HepG2 (cell line): Measurements from ENCODE around the gene PRICKLE3. TPM values are rescaled to one million over a fixed set of nuclear protein-coding genes. Genes with fewer than 3 reads are reported as not detected.

Source experiments
- ATAC-seq: fragments of 200-7000 bp; cut with Tn5 transposase; 3 replicates; pipeline ENCODE4 v1.9.1; 2020; ENCODE audit warnings: mild to moderate bottlenecking, moderate library complexity
- Bru-seq: library from RNA; stranded (reverse); fragments of 400-500 nt; gene quantifications from one replicate; lab custom pipeline; 2021; lab: Mats Ljungman, UMichigan
- BruChase-seq, 2 experiments: library from RNA; stranded (reverse); fragments of 400-500 nt; gene quantifications; one replicate each; lab custom pipeline; 2021; lab: Mats Ljungman, UMichigan
- BruUV-seq: library from RNA; stranded (reverse); fragments of 400-500 nt; replicated peaks from 2 replicates; lab custom pipeline; 2021; lab: Mats Ljungman, UMichigan
- CTCF ChIA-PET: fragments of 300-600 bp; formaldehyde crosslinking; extraction: SDS; loops from one replicate; lab custom pipeline; 2021; ENCODE audit warnings: low total read pairs, inconsistent platforms, low intra/inter-chr PET ratio; lab: Yijun Ruan, JAX
- POLR2A ChIA-PET: fragments of 350-600 bp; sonication (Branson Sonifier 250); formaldehyde crosslinking; loops from one replicate; lab custom pipeline; 2020; ENCODE audit warnings: antibody characterized with exemption, inconsistent platforms; lab: Yijun Ruan, JAX
- DNase-seq: peaks from one replicate; pipeline ENCODE4 v3.0.0-alpha.2; 2015; ENCODE audit warnings: low spot score
- FAIRE-seq: peaks from 3 replicates; lab custom pipeline; 2011; peaks lifted over from hg19 to GRCh38; lab: Jason Lieb, UNC
- H2AFZ ChIP-seq: one replicate; pipeline ENCODE4 v1.6.1; 2011; ENCODE audit warnings: low read length, inconsistent platforms
- H3K27ac ChIP-seq: fragments of 300-600 bp; 3 replicates; pipeline ENCODE4 v1.8.0; 2011; ENCODE audit warnings: mixed run types, mild to moderate bottlenecking, mixed read lengths, low read length, inconsistent platforms; ENCODE audit not compliant: insufficient read depth; ENCODE audit errors: extremely low read length
- H3K27me3 ChIP-seq, 2 experiments: fragments of 200-600 bp in 1 of 2; 2 replicates in 1 of 2; 3 replicates in 1 of 2; pipeline versions ENCODE4 v1.6.0 to v1.8.0; 2011; ENCODE audit warnings: low read length in 2 of 2, mild to moderate bottlenecking in 2 of 2, moderate library complexity in 2 of 2, inconsistent platforms in 1 of 2; ENCODE audit not compliant: insufficient read depth in 2 of 2, control insufficient read depth in 1 of 2
- H3K36me3 ChIP-seq, 2 experiments: fragments of 200-600 bp in 1 of 2; replicated peaks in 1 of 2; 2 replicates in 1 of 2; 3 replicates in 1 of 2; pipeline versions ENCODE4 v1.5.1 to v1.8.0; 2011; ENCODE audit warnings: low read length in 2 of 2, inconsistent platforms in 1 of 2; ENCODE audit not compliant: insufficient read depth in 2 of 2, control insufficient read depth in 1 of 2
- H3K4me1 ChIP-seq: 2 replicates; pipeline ENCODE4 v1.5.1; 2012; ENCODE audit warnings: low read length, inconsistent platforms; ENCODE audit not compliant: insufficient read depth
- H3K4me2 ChIP-seq: 2 replicates; pipeline ENCODE4 v1.6.0; 2011; ENCODE audit warnings: low read depth, low read length, inconsistent platforms
- H3K4me3 ChIP-seq, 3 experiments: fragments of 200-600 bp in 1 of 3; sonication (generic), shearing (Covaris generic) in 1 of 3; replicated peaks in 1 of 3; 2 replicates each; pipeline ENCODE4 v1.5.1; 2011 to 2016; ENCODE audit warnings: low read length in 3 of 3, inconsistent platforms in 2 of 3, low read depth in 2 of 3, mild to moderate bottlenecking in 2 of 3, control low read depth in 1 of 3, mixed read lengths in 1 of 3; ENCODE audit not compliant: insufficient read depth in 1 of 3
- H3K79me2 ChIP-seq: one replicate; pipeline ENCODE4 v1.6.1; 2011; ENCODE audit warnings: low read length, inconsistent platforms; ENCODE audit not compliant: insufficient read depth
- H3K9ac ChIP-seq: 2 replicates; pipeline ENCODE4 v1.6.0; 2011; ENCODE audit warnings: mild to moderate bottlenecking, low read depth, low read length, inconsistent platforms; ENCODE audit not compliant: insufficient read depth
- H3K9me3 ChIP-seq: 2 replicates; pipeline ENCODE4 v1.5.1; 2012; ENCODE audit warnings: mild to moderate bottlenecking, low read length
- H4K20me1 ChIP-seq: 2 replicates; pipeline ENCODE4 v1.6.0; 2011; ENCODE audit warnings: inconsistent platforms, mild to moderate bottlenecking, low read length, moderate library complexity; ENCODE audit not compliant: insufficient read depth
- ERF ChIP-seq: IDR thresholded peaks from 2 replicates; pipeline ENCODE4 v1.6.1; 2018; ENCODE audit warnings: missing biosample characterization, missing genetic modification reagents
- LCORL ChIP-seq, 2 experiments: fragments of 450-650 bp in 1 of 2; sonication (generic) in 1 of 2; formaldehyde crosslinking in 1 of 2; IDR thresholded peaks; 2 replicates each; pipeline versions ENCODE4 v1.5.0 to v1.6.1; 2017 to 2020; ENCODE audit warnings: antibody characterized with exemption in 1 of 2, missing genetic modification reagents in 1 of 2
- MEIS1 ChIP-seq: sonication (generic); formaldehyde crosslinking; IDR thresholded peaks from 2 replicates; pipeline ENCODE4 v1.9.0; 2021; ENCODE audit warnings: mild to moderate bottlenecking, missing genetic modification reagents, moderate library complexity, borderline replicate concordance
- MTA1 ChIP-seq: sonication (generic); formaldehyde crosslinking; IDR thresholded peaks from 2 replicates; pipeline ENCODE4 v1.4.0; 2020; ENCODE audit warnings: missing genetic modification reagents, mild to moderate bottlenecking, borderline replicate concordance
- REXO4 ChIP-seq: sonication (generic); formaldehyde crosslinking; IDR thresholded peaks from 2 replicates; pipeline ENCODE4 v1.8.0; 2022; ENCODE audit warnings: missing genetic modification reagents, mild to moderate bottlenecking, borderline replicate concordance
- SP1 ChIP-seq, 2 experiments: fragments of 450-650 bp in 1 of 2; sonication (generic) in 1 of 2; formaldehyde crosslinking in 1 of 2; IDR thresholded peaks; 2 replicates each; pipeline versions ENCODE4 v1.4.0 to v1.6.1; 2016 to 2020; ENCODE audit warnings: missing genetic modification reagents in 1 of 2
- ZMYM2 ChIP-seq: sonication (generic); formaldehyde crosslinking; IDR thresholded peaks from 2 replicates; pipeline ENCODE4 v1.8.0; 2022; ENCODE audit warnings: mild to moderate bottlenecking, missing genetic modification reagents
- ZNF572 ChIP-seq: sonication (generic); formaldehyde crosslinking; IDR thresholded peaks from 2 replicates; pipeline ENCODE4 v1.5.1; 2020; ENCODE audit warnings: mild to moderate bottlenecking, missing genetic modification reagents
- ZNF607 ChIP-seq: sonication (generic); formaldehyde crosslinking; IDR thresholded peaks from 2 replicates; pipeline ENCODE4 v1.5.1; 2020; ENCODE audit warnings: missing genetic modification reagents, mild to moderate bottlenecking, borderline replicate concordance
- WGBS: methylation state at CpG from one replicate; pipeline ENCODE4 v1.1.6; 2017; ENCODE audit warnings: low lambda C conversion rate; 5-methylcytosine and 5-hydroxymethylcytosine counted together
- in situ Hi-C: cut with HindIII; loops from 2 replicates; pipeline ENCODE4 v1.10.0; 2017; ENCODE audit warnings: low pct_unique_long_range_greater_than_20kb; ENCODE audit not compliant: extremely low pct_ligation_motif_present
- intact Hi-C: fragments of 100-400 bp; cut with micrococcal nuclease; formaldehyde crosslinking; loops from one replicate; pipeline ENCODE4 v1.10.0; 2022; ENCODE audit not compliant: unreplicated experiment
- long read RNA-seq, 2 experiments: library from RNA in 1 of 2; library from polyadenylated mRNA in 1 of 2; stranded (forward) in 1 of 2; unstranded in 1 of 2; transcript quantifications; one replicate each; pipeline ENCODE4 v2.0.0, GENCODE V29; 2019 to 2022
- polyA minus RNA-seq, 3 experiments: library from RNA; depleted of rRNA, polyadenylated mRNA; stranded (reverse); fragments of >200 nt; gene quantifications; 2 replicates each; pipeline ENCODE4 v1.2.3, GENCODE V29; 2011; ENCODE audit warnings: low replicate concordance in 1 of 3
- polyA plus RNA-seq, 8 experiments: library from polyadenylated mRNA; depleted of rRNA in 3 of 8; stranded (reverse) in 7 of 8; unstranded in 1 of 8; fragments of >200 nt; fragmentation: Illumina TruSeq in 4 of 8; extraction: Trizol in 4 of 8; gene quantifications; 2 replicates each; pipeline versions ENCODE4 v1.2.1 to v1.2.3, GENCODE V29; 2011 to 2016; ENCODE audit warnings: low read depth in 4 of 8, missing spikeins in 1 of 8, mixed read lengths in 1 of 8; ENCODE audit not compliant: insufficient read depth in 1 of 8
- total RNA-seq, 5 experiments: library from RNA; depleted of rRNA; stranded (reverse); fragments of >200 nt; fragmentation: Illumina TruSeq; extraction: Trizol; gene quantifications; 2 replicates each; pipeline ENCODE4 v1.2.3, GENCODE V29; 2016; ENCODE audit warnings: low read depth in 1 of 5
- TF ChIP-seq, protein P1 (sequence below): sonication (generic); formaldehyde crosslinking; IDR thresholded peaks from 2 replicates; pipeline ENCODE4 v1.4.0; 2020; ENCODE audit warnings: mild to moderate bottlenecking, missing genetic modification reagents
- TF ChIP-seq, protein P2 (sequence below): sonication (generic); formaldehyde crosslinking; IDR thresholded peaks from 2 replicates; pipeline ENCODE4 v1.4.0; 2020; ENCODE audit warnings: missing genetic modification reagents

PRICKLE3 gene, protein sequence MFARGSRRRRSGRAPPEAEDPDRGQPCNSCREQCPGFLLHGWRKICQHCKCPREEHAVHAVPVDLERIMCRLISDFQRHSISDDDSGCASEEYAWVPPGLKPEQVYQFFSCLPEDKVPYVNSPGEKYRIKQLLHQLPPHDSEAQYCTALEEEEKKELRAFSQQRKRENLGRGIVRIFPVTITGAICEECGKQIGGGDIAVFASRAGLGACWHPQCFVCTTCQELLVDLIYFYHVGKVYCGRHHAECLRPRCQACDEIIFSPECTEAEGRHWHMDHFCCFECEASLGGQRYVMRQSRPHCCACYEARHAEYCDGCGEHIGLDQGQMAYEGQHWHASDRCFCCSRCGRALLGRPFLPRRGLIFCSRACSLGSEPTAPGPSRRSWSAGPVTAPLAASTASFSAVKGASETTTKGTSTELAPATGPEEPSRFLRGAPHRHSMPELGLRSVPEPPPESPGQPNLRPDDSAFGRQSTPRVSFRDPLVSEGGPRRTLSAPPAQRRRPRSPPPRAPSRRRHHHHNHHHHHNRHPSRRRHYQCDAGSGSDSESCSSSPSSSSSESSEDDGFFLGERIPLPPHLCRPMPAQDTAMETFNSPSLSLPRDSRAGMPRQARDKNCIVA
- total RNA-seq (2016; rRNA removed; fragmentation: Illumina TruSeq; extraction: Trizol) (2.5 and 2.6 TPM in 2 replicates), polyA plus RNA-seq (2011; rRNA removed) (2.6 and 2.9 TPM in 2 replicates), polyA minus RNA-seq (2011; rRNA and poly(A)+ RNA removed; ENCODE audit: low replicate concordance) (4.0 and 25.7 TPM in 2 replicates), Bru-seq, nascent RNA (percentile 46 among the genes with signal in this experiment), BruChase-seq, experiment 1, labeled RNA remaining after a 6-hour chase (percentile 55 among the genes with signal in this experiment), BruChase-seq, experiment 2, labeled RNA remaining after a 2-hour chase (percentile 52 among the genes with signal in this experiment)
- 1.5 and 2.5 TPM in 2 replicates for total RNA-seq (2016; cell fraction: cytosol; rRNA removed; fragmentation: Illumina TruSeq; extraction: Trizol; ENCODE audit: low read depth)
- total RNA-seq (2016; cell fraction: insoluble cytoplasmic fraction; rRNA removed; fragmentation: Illumina TruSeq; extraction: Trizol): 2.2 and 2.6 TPM in 2 replicates
- 2.7 and 4.0 TPM in 2 replicates for total RNA-seq (2016; cell fraction: membrane; rRNA removed; fragmentation: Illumina TruSeq; extraction: Trizol)
- 4.3 and 4.4 TPM in 2 replicates for total RNA-seq (2016; cell fraction: nucleus; rRNA removed; fragmentation: Illumina TruSeq; extraction: Trizol)
- polyA plus RNA-seq (2011; cell fraction: cytosol; rRNA removed): 1.6 and 1.7 TPM in 2 replicates
- polyA plus RNA-seq (2011; cell fraction: nucleus; rRNA removed): 17.3 and 17.7 TPM in 2 replicates
- polyA plus RNA-seq (2012): 3.2 and 4.9 TPM in 2 replicates
- polyA plus RNA-seq (2016; cell fraction: cytosol; fragmentation: Illumina TruSeq; extraction: Trizol; ENCODE audit: low read depth): 1.0 and 1.1 TPM in 2 replicates
- polyA plus RNA-seq (2016; cell fraction: insoluble cytoplasmic fraction; fragmentation: Illumina TruSeq; extraction: Trizol; ENCODE audit: low read depth): 2.2 and 2.8 TPM in 2 replicates
- polyA plus RNA-seq (2016; cell fraction: membrane; fragmentation: Illumina TruSeq; extraction: Trizol; ENCODE audit: low read depth): 1.9 and 2.3 TPM in 2 replicates
- 8.7 and 12.2 TPM in 2 replicates for polyA plus RNA-seq (2016; cell fraction: nucleus; fragmentation: Illumina TruSeq; extraction: Trizol; ENCODE audit: insufficient read depth, low read depth)
- polyA minus RNA-seq (2011; cell fraction: cytosol; rRNA and poly(A)+ RNA removed): 2.5 and 2.6 TPM in 2 replicates
- 5.2 and 5.6 TPM in 2 replicates for polyA minus RNA-seq (2011; cell fraction: nucleus; rRNA and poly(A)+ RNA removed)
- long read RNA-seq, experiment 1, partial matches to known transcripts: 1 of 2 reads
- long read RNA-seq, experiment 1, other reads (novel, unspliced or antisense): 0 of 2 reads
- long read RNA-seq, experiment 2, transcript PRICKLE3-206 (9 exons, 2,062 nt): major isoform, 7 of 19 reads
- long read RNA-seq, experiment 2, partial matches to known transcripts: 7 of 19 reads
- long read RNA-seq, experiment 2, other reads (novel, unspliced or antisense): 4 of 19 reads

DNA sequence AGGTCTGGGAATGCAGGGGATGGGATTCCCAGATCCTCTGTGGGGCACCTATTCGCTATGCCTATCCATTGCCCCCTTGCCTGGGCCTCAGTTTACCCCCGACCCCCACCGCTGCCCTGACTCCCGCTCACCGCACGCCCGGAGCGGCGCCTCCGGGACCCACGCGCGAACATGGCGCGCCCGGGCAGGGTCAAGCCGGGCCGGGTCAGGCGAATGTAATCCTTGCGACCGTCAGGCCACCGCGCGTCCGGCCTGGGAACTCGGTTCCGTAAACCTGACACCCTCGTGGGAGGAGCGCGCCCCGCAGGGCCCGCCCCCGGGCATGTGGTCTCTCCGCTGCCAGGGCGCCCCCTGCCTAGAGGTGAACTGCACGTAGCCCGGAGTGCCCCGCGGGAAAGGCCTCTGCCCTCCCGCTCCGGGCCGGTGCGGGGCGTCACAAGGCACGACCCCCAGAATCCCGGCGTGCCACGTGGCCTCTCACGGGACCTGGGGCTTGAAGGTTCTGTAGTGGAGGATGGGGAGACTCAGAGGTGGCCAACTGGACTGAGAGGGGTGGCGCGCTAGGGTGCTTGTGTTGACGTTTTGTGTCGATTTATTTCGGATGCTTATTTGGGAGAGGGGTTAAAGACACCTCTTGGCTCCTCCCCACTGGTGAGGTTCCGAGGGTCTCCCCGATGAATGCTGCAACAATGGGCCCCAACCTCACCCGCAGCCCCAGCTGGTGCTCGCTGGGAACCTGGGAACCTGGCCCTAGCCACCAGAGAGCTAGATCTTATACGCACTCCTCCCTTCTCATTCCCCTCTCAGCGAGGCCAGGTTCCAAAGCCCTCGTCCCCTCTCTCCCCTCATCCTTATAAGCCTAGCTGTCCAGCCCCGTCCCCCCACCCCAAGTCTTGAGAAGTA lies at the start of gene PRICKLE3:
PRICKLE3 (minus strand) TSS at position 249 of the 903 bp plus-strand sequence; CDS start at position 173, 76 bp downstream.
- Histone ChIP-seq H2AFZ (no peak within 1 kb of the TSS), H3K9ac (peak within 1 kb of the TSS; percentile 76), H3K4me3 (peak within 1 kb of the TSS; percentile 54 to 81 (median 78); a peak in 5 of 6 replicates), H3K9me3 (no peaks in the 10 kb centered on the region), H3K79me2 (no peaks in the 10 kb centered on the region), H4K20me1 (no peaks in the 10 kb centered on the region), H3K27me3 (no peaks in the 10 kb centered on the region), H3K4me2 (peak within 1 kb of the TSS; percentile 72), H3K36me3 (no peaks in the 10 kb centered on the region; a peak in 1 of 5 replicates), H3K4me1 (peaks cover 33% of the 10 kb centered on the region), H3K27ac (peak within 1 kb of the TSS; percentile 44)
- WGBS: 66% methylated on average over 8 of the region's 62 CpGs
- in situ Hi-C loops (loop anchor here (5.0 kb wide), 1 partner anchor 64 kb away; the partner anchor contains the start of gene GPKOW), intact Hi-C loops (loop anchor here (5.0 kb wide), 1 partner anchor 449 kb away; no protein-coding TSS in a partner anchor)
- ATAC-seq: peak; percentile 67
- CTCF ChIA-PET: interaction anchor here (1.2 kb wide), 1 partner anchor 66 kb away, joined by 3 read pairs; no protein-coding TSS in a partner anchor
- FAIRE-seq: no peak
- BruUV-seq: no TSS peak
- POLR2A ChIA-PET: no interaction called here
- peak; percentile 61 for DNase-seq
- TF ChIP-seq REXO4 (CRISPR knock-in tag) (no peak), ZMYM2 (CRISPR knock-in tag) (no peak), LCORL (IDR thresholded peaks at IDR 0.05) (no peak), LCORL (CRISPR knock-in tag; IDR thresholded peaks at IDR 0.05) (no peak), ZNF607 (no peak), ZNF572 (CRISPR knock-in tag) (no peak), MEIS1 (CRISPR knock-in tag) (no peak), ERF (0 out of 2 replicates have a peak, but pooled peaks have one; percentile 62), SP1 (IDR thresholded peaks at IDR 0.05) (no peak), SP1 (CRISPR knock-in tag; IDR thresholded peaks at IDR 0.05) (peak; percentile 77), MTA1 (CRISPR knock-in tag) (no peak; the same call in 1 of the 2 replicates)
- TF ChIP-seq, protein P1, sequence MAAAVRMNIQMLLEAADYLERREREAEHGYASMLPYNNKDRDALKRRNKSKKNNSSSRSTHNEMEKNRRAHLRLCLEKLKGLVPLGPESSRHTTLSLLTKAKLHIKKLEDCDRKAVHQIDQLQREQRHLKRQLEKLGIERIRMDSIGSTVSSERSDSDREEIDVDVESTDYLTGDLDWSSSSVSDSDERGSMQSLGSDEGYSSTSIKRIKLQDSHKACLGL: peak; percentile 56; the same call in 1 of the 2 replicates
- TF ChIP-seq, protein P2, sequence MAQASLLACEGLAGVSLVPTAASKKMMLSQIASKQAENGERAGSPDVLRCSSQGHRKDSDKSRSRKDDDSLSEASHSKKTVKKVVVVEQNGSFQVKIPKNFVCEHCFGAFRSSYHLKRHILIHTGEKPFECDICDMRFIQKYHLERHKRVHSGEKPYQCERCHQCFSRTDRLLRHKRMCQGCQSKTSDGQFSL (CRISPR knock-in tag): no peak
